A549 (cell line): Measurements from ENCODE around the gene DCBLD2. TPM values are rescaled to one million over a fixed set of nuclear protein-coding genes. Genes with fewer than 3 reads are reported as not detected.

ENCODE experiments used
- ATAC-seq, 2 experiments: fragments of 200-7000 bp in 1 of 2; fragments of >200 bp in 1 of 2; cut with Nextera tagmentation in 1 of 2; cut with Tn5 transposase in 1 of 2; 3 replicates each; pipeline versions ENCODE4 v1.8.0 to v1.9.1; 2018 to 2020; ENCODE audit warnings: mild to moderate bottlenecking in 1 of 2, moderate library complexity in 1 of 2
- CTCF ChIA-PET: fragments of 300-600 bp; sonication (Branson Sonifier 250); formaldehyde crosslinking; extraction: SDS; loops from one replicate; lab custom pipeline; 2021; ENCODE audit warnings: antibody characterized with exemption, inconsistent platforms; lab: Yijun Ruan, JAX
- POLR2A ChIA-PET: fragments of 350-600 bp; formaldehyde crosslinking; extraction: SDS; loops from one replicate; lab custom pipeline; 2021; ENCODE audit warnings: antibody characterized with exemption, inconsistent platforms; lab: Yijun Ruan, JAX
- DNase-seq, 2 experiments: peaks; one replicate each; pipeline versions ENCODE4 v3.0.0 to v3.0.0-alpha.2; 2011 to 2016; ENCODE audit warnings: low read depth in 1 of 2, low spot score in 1 of 2
- FAIRE-seq: peaks from 2 replicates; lab custom pipeline; 2011; peaks lifted over from hg19 to GRCh38; lab: Jason Lieb, UNC
- H3K27ac ChIP-seq, 2 experiments: fragments of >200 bp; sonication (Bioruptor Twin); formaldehyde crosslinking; 3 replicates each; pipeline ENCODE4 v1.5.1; 2016 to 2017
- H3K4me1 ChIP-seq: fragments of >200 bp; sonication (Bioruptor Twin); formaldehyde crosslinking; 3 replicates; pipeline ENCODE4 v1.6.1; 2016
- H3K4me2 ChIP-seq: fragments of >200 bp; sonication (Bioruptor Twin); formaldehyde crosslinking; 3 replicates; pipeline ENCODE4 v1.6.1; 2016
- H3K4me3 ChIP-seq: fragments of >200 bp; sonication (Bioruptor Twin); formaldehyde crosslinking; 3 replicates; pipeline ENCODE4 v1.5.1; 2016
- H3K9me3 ChIP-seq: fragments of >200 bp; sonication (Bioruptor Twin); formaldehyde crosslinking; 3 replicates; pipeline ENCODE4 v1.6.1; 2016
- CBX8 ChIP-seq: fragments of 200-600 bp; sonication (generic); IDR thresholded peaks from 2 replicates; pipeline ENCODE4 v1.6.1; 2016
- CEBPB ChIP-seq, 2 experiments: fragments of >200 bp in 1 of 2; sonication (Bioruptor Twin) in 1 of 2; formaldehyde crosslinking in 1 of 2; IDR thresholded peaks; 2 replicates each; pipeline ENCODE4 v1.6.1; 2012 to 2016
- CHD2 ChIP-seq: fragments of 150-350 bp; IDR thresholded peaks from 2 replicates; pipeline ENCODE4 v1.6.1; 2014; ENCODE audit warnings: low read length; ENCODE audit not compliant: partially characterized antibody
- CHD4 ChIP-seq: fragments of 200-600 bp; sonication (generic); IDR thresholded peaks from 2 replicates; pipeline ENCODE4 v1.6.1; 2016; ENCODE audit warnings: antibody characterized with exemption, mild to moderate bottlenecking, borderline replicate concordance
- FOSB ChIP-seq: fragments of 250-450 bp; sonication (Bioruptor Pico); IDR thresholded peaks from 2 replicates; pipeline ENCODE4 v1.5.0; 2020; ENCODE audit warnings: mild to moderate bottlenecking, moderate library complexity
- FOXS1 ChIP-seq: fragments of 250-450 bp; sonication (Bioruptor Pico); IDR thresholded peaks from 2 replicates; pipeline ENCODE4 v1.5.0; 2020; ENCODE audit warnings: mild to moderate bottlenecking, moderate library complexity
- HEYL ChIP-seq: fragments of 250-450 bp; sonication (Bioruptor Pico); IDR thresholded peaks from 2 replicates; pipeline ENCODE4 v1.8.0; 2021; ENCODE audit warnings: mild to moderate bottlenecking, moderate library complexity
- JUN ChIP-seq, 2 experiments: fragments of >200 bp; sonication (Bioruptor Twin); formaldehyde crosslinking; IDR thresholded peaks; 2 replicates in 1 of 2; 3 replicates in 1 of 2; pipeline ENCODE4 v1.6.1; 2016 to 2017
- KDM5A ChIP-seq: fragments of 200-600 bp; sonication (generic); IDR thresholded peaks from 2 replicates; pipeline ENCODE4 v1.6.1; 2016; ENCODE audit warnings: antibody characterized with exemption, mild to moderate bottlenecking
- MYC ChIP-seq: IDR thresholded peaks from 2 replicates; pipeline ENCODE4 v1.6.1; 2012; ENCODE audit warnings: mild to moderate bottlenecking, inconsistent platforms, low read length, improper control_type of control experiment, borderline replicate concordance
- NPAS2 ChIP-seq: fragments of 250-450 bp; sonication (Bioruptor Pico); IDR thresholded peaks from 2 replicates; pipeline ENCODE4 v1.8.0; 2022; ENCODE audit warnings: mild to moderate bottlenecking, moderate library complexity, borderline replicate concordance
- NR3C1 ChIP-seq: fragments of >200 bp; sonication (Bioruptor Twin); formaldehyde crosslinking; IDR thresholded peaks from 3 replicates; pipeline ENCODE4 v1.6.1; 2017
- POLR2A ChIP-seq: IDR thresholded peaks from 2 replicates; pipeline ENCODE4 v1.6.1; 2012; ENCODE audit warnings: mild to moderate bottlenecking, low read length
- POLR2AphosphoS2 ChIP-seq: conservative IDR thresholded peaks from 2 replicates; pipeline ENCODE4 v1.6.1; 2012; ENCODE audit warnings: low read length, improper control_type of control experiment, inconsistent platforms
- RARB ChIP-seq: fragments of 250-450 bp; sonication (Bioruptor Pico); IDR thresholded peaks from 2 replicates; pipeline ENCODE4 v1.8.0; 2021; ENCODE audit warnings: mild to moderate bottlenecking, moderate library complexity
- SREBF2 ChIP-seq: fragments of 450-650 bp; IDR thresholded peaks from 2 replicates; pipeline ENCODE4 v1.6.1; 2014; ENCODE audit warnings: mild to moderate bottlenecking, moderate library complexity
- TFCP2L1 ChIP-seq: fragments of 250-450 bp; sonication (Bioruptor Pico); IDR thresholded peaks from 2 replicates; pipeline ENCODE4 v1.5.0; 2021; ENCODE audit warnings: mild to moderate bottlenecking
- WGBS: methylation state at CpG from one replicate; pipeline ENCODE4 v1.1.6; 2017; ENCODE audit errors: missing lambda C conversion rate; 5-methylcytosine and 5-hydroxymethylcytosine counted together
- polyA plus RNA-seq, 4 experiments: library from polyadenylated mRNA; depleted of rRNA in 3 of 4; stranded (reverse); fragments of >200 nt; fragmentation: RNase III in 1 of 4; extraction: RNeasy Plus Mini Kit Qiagen cat#74134 plus additional on column Dnase treatment in 1 of 4; gene quantifications; 2 replicates in 3 of 4; 3 replicates in 1 of 4; pipeline ENCODE4 v1.2.3, GENCODE V29; 2011 to 2017
- TF ChIP-seq, protein P1 (sequence below): fragments of 150-350 bp; IDR thresholded peaks from 2 replicates; pipeline ENCODE4 v1.6.1; 2014; ENCODE audit warnings: low read depth, mild to moderate bottlenecking, low read length
- TF ChIP-seq, protein P2 (sequence below): IDR thresholded peaks from 2 replicates; pipeline ENCODE4 v1.6.1; 2012
- TF ChIP-seq, protein P3 (sequence below): IDR thresholded peaks from 2 replicates; pipeline ENCODE4 v1.6.1; 2012; ENCODE audit warnings: low read depth, borderline replicate concordance
- TF ChIP-seq, protein P4 (sequence below): fragments of 200-600 bp; sonication (generic); IDR thresholded peaks from 2 replicates; pipeline ENCODE4 v1.6.1; 2016; ENCODE audit warnings: antibody characterized with exemption, mild to moderate bottlenecking, moderate library complexity

The DCBLD2 gene
- polyA plus RNA-seq, 2 of the 4 experiments (the other 2 are of a cell fraction): 266 to 623 TPM

DNA sequence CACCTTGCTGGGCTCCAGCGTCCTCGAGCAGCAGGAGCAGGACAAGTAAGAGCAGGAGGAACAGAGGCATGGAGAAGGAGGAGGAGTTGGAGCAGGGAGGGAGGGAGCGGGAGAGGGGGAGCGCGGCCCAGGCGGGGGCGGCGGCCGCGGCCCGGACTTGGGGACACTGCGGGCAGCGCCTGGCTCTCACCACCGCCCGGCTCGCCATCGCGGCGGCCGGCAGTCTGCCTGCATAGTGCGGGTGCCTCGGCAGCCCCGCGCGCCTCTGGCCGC is 440 bp downstream of the DCBLD2 start:
- Histone ChIP-seq H3K9me3 (no peaks in the 10 kb centered on the region), H3K27ac (peak overlapping the region; percentile 93 to 95), H3K4me2 (peak overlapping the region; percentile 95), H3K4me1 (peaks cover 32% of the 10 kb centered on the region), H3K4me3 (peak overlapping the region; percentile 93)
- TF ChIP-seq MYC (no peak), CHD2 (no peak), NPAS2 (CRISPR knock-in tag) (no peak), SREBF2 (no peak), JUN (IDR thresholded peaks at IDR 0.05) (no peak; a peak in 1 of 5 replicates), CHD4 (no peak), POLR2A (0 out of 2 replicates have a peak, but pooled peaks have one; percentile 6)
- TF ChIP-seq, protein P1, sequence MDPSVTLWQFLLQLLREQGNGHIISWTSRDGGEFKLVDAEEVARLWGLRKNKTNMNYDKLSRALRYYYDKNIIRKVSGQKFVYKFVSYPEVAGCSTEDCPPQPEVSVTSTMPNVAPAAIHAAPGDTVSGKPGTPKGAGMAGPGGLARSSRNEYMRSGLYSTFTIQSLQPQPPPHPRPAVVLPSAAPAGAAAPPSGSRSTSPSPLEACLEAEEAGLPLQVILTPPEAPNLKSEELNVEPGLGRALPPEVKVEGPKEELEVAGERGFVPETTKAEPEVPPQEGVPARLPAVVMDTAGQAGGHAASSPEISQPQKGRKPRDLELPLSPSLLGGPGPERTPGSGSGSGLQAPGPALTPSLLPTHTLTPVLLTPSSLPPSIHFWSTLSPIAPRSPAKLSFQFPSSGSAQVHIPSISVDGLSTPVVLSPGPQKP: no peak
- TF ChIP-seq, protein P2, sequence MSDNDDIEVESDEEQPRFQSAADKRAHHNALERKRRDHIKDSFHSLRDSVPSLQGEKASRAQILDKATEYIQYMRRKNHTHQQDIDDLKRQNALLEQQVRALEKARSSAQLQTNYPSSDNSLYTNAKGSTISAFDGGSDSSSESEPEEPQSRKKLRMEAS: no peak
- peak in 1 of 2 experiments; percentile 69 for DNase-seq
- WGBS: 0% methylated on average over 3 of the region's 26 CpGs
- no peak for FAIRE-seq
- peak; percentile 74 to 77 for ATAC-seq
- ChIA-PET CTCF (interaction anchor here (1.5 to 2.1 kb wide), 2 partner anchors 84 to 93 kb away, joined by 5 to 17 read pairs; no protein-coding TSS in a partner anchor), POLR2A (interaction anchor here (0.8 to 9.9 kb wide), 17 partner anchors 8 to 1359 kb away, joined by 3 to 146 read pairs (median 17); partner anchors contain the start of genes CLDND1 and TBC1D23)

DNA sequence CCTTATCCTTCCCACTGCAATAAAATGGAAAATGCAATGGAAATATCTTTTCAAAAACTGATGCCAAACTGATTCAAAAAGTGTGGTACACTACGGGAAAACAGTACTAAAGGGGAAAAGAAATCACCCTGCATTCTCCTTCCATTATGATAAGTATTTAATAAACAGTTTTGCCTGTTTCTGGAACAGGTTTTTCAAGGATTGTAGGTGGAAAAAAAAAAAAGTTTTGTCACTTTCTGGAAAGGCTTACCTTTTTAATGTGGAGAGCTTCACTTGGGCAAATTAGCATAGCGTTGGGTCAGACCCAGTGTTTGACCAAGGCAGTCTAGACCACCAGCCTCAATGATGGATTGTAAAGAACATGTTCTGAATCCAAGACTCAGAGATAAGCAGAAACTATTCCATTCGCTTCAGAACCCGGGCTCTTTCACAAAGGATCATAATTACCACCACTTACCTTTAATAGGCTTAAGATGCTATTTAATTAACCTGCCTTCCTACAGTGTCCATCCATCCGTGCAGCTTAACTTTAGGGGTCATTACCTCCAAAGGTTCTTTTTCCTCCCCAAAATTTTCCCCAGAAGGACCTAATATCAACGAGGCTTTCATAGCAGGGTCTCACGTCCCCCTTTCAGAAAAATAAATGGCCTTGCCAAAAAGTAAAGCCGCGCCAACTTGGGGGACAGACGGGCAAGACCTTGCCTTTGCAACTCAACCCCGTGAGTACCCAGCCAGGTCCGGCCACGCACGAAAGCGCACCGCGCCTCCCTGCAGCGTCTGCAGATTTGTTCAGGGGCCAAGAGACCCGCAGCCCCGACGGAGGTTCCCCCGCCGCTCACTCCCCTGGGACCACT is 1.0 kb downstream of the DCBLD2 start:
- peak; percentile 5 to 8; a peak in 4 of 6 replicates for ATAC-seq
- H3K27ac ChIP-seq: peak overlapping the region; percentile 93 to 95
- WGBS: under 1% methylated on average over 22 of the region's 23 CpGs
- TF ChIP-seq JUN (IDR thresholded peaks at IDR 0.05) (0 out of 5 replicates have a peak, but pooled peaks of 1 of the 2 experiments have one; percentile 8), NR3C1 (no peak)
- TF ChIP-seq, all 56 proteins: peak for 1
- Histone ChIP-seq H3K9me3 (no peaks in the 10 kb centered on the region), H3K4me3 (peak overlapping the region; percentile 93), H3K4me2 (peak overlapping the region; percentile 95), H3K4me1 (peaks cover 35% of the 10 kb centered on the region)
- POLR2A ChIA-PET: interaction anchor here (0.7 to 9.9 kb wide), 10 partner anchors 8 to 83 kb away, joined by 3 to 146 read pairs (median 24); no protein-coding TSS in a partner anchor
- CTCF ChIA-PET: interaction anchor here (1.0 kb wide), 2 partner anchors 70 to 83 kb away, joined by 3 read pairs; no protein-coding TSS in a partner anchor
- no peak for DNase-seq
- FAIRE-seq: peak; percentile 63

DNA sequence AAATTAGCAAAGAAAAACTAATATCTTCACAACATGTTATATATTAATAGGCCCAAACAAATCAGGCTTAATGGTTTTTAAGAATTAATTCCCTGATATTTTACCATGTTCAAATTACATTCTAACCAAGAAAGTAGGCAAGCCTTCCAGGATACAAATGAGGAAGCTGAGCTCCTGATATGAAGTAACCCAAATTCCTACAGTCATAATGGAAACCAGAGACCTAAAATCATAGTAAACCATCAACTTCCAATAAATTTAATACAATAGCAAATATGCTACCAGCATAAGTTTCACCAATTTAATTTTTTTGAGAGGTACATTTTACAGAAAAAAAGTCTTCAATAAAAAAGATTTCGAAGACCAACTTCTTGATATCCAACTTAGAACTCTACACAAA is 3.8 kb downstream of the DCBLD2 start:
- TF ChIP-seq CEBPB (IDR thresholded peaks at IDR 0.05) (0 out of 4 replicates have a peak, but pooled peaks of 1 of the 2 experiments have one; percentile 19), RARB (CRISPR knock-in tag) (no peak), HEYL (CRISPR knock-in tag) (no peak)
- WGBS: 0% methylated on average over 1 of the region's 1 CpG
- ChIA-PET CTCF (interaction anchor here (0.7 to 1.4 kb wide), 2 partner anchors 16 to 97 kb away, joined by 3 to 4 read pairs; no protein-coding TSS in a partner anchor), POLR2A (interaction anchor here (0.9 to 9.9 kb wide), 6 partner anchors 8 to 86 kb away, joined by 3 to 146 read pairs (median 6); no protein-coding TSS in a partner anchor)
- no peak for FAIRE-seq
- DNase-seq: no peak
- peaks cover 38% of the 10 kb centered on the region for H3K4me1 ChIP-seq
- H3K4me3 ChIP-seq: peak overlapping the region; percentile 93
- peak overlapping the region; percentile 66 to 95; a peak in 5 of 6 replicates for H3K27ac ChIP-seq
- no peaks in the 10 kb centered on the region for H3K9me3 ChIP-seq
- no peak for ATAC-seq
- peak overlapping the region; percentile 95 for H3K4me2 ChIP-seq

DNA sequence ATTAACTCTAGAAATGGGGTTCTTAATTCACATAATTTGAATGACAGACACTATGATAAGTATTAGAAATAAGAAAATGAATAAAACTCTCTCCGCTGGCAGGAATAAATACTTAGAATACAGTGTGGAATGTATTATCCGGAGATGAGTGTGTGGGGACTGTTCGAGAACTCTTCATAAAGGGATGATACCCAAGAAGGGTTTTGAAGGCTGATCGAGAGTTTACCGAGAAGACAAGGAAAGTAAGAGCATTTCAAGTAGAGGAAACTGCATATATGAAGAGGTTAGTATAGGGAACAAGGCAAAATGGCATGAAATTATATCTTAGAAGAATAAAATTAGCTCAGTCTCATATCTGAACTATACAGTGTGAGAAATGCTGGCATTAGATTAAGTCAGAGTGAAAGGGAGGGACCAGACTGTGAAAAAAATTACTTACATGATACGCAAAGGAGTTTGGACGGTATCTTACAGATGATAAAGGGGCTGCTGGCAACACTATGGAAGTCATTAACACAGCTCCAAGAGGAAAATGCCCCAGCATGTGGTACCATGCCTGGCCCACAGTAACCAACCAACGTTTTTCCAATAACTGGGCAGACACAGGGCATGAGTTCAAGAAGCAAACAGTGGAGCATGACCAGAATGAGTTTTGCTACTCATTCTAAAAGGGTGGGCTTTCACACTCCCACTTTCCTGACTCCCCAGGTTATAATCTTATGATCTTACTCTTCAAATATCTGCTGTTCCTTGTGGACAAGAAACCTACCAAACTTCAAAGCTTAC is 6.5 kb downstream of the DCBLD2 start:
- Histone ChIP-seq H3K9me3 (no peaks in the 10 kb centered on the region), H3K4me3 (peak overlapping the region; percentile 93), H3K4me2 (peak overlapping the region; percentile 95), H3K4me1 (peaks cover 64% of the 10 kb centered on the region), H3K27ac (peak overlapping the region; percentile 86 to 95)
- peak in 1 of 2 experiments; percentile 15; a peak in 3 of 6 replicates for ATAC-seq
- ChIA-PET POLR2A (interaction anchor here (1.0 to 9.9 kb wide), 4 partner anchors 11 to 99 kb away, joined by 3 to 146 read pairs (median 6); no protein-coding TSS in a partner anchor), CTCF (interaction anchor here (1.0 to 2.4 kb wide), 4 partner anchors 9 to 99 kb away, joined by 3 to 7 read pairs (median 6); no protein-coding TSS in a partner anchor)
- FAIRE-seq: peak; percentile 39
- DNase-seq: no peak
- 2% methylated on average over 8 of the region's 8 CpGs for WGBS
- TF ChIP-seq TFCP2L1 (no peak), CBX8 (no peak), KDM5A (no peak), POLR2AphosphoS2 (peak; percentile 56), JUN (IDR thresholded peaks at IDR 0.05) (peak in 1 of 2 experiments; percentile 7; a peak in 1 of 5 replicates), FOXS1 (CRISPR knock-in tag) (no peak), FOSB (CRISPR knock-in tag) (0 out of 2 replicates have a peak, but pooled peaks have one; percentile 22)
- TF ChIP-seq, protein P3, sequence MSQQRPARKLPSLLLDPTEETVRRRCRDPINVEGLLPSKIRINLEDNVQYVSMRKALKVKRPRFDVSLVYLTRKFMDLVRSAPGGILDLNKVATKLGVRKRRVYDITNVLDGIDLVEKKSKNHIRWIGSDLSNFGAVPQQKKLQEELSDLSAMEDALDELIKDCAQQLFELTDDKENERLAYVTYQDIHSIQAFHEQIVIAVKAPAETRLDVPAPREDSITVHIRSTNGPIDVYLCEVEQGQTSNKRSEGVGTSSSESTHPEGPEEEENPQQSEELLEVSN: no peak
- TF ChIP-seq, protein P4, sequence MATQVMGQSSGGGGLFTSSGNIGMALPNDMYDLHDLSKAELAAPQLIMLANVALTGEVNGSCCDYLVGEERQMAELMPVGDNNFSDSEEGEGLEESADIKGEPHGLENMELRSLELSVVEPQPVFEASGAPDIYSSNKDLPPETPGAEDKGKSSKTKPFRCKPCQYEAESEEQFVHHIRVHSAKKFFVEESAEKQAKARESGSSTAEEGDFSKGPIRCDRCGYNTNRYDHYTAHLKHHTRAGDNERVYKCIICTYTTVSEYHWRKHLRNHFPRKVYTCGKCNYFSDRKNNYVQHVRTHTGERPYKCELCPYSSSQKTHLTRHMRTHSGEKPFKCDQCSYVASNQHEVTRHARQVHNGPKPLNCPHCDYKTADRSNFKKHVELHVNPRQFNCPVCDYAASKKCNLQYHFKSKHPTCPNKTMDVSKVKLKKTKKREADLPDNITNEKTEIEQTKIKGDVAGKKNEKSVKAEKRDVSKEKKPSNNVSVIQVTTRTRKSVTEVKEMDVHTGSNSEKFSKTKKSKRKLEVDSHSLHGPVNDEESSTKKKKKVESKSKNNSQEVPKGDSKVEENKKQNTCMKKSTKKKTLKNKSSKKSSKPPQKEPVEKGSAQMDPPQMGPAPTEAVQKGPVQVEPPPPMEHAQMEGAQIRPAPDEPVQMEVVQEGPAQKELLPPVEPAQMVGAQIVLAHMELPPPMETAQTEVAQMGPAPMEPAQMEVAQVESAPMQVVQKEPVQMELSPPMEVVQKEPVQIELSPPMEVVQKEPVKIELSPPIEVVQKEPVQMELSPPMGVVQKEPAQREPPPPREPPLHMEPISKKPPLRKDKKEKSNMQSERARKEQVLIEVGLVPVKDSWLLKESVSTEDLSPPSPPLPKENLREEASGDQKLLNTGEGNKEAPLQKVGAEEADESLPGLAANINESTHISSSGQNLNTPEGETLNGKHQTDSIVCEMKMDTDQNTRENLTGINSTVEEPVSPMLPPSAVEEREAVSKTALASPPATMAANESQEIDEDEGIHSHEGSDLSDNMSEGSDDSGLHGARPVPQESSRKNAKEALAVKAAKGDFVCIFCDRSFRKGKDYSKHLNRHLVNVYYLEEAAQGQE: no peak
